GM21786 (cell line): ENCODE results near the gene PRR23B.

Experiments used
- ATAC-seq: cut with Tn5 transposase; IDR thresholded peaks from one replicate; pipeline ENCODE4 v1.9.1; 2021; ENCODE audit not compliant: unreplicated experiment

PRR23B gene

GRCh38 chr3:138975351-138975750, 45.4 kb downstream of the PRR23B start:
- no peak for ATAC-seq

GRCh38 chr3:138974462-138974861, 46.3 kb downstream of the PRR23B start:
- ATAC-seq: no peak

- no peak for ATAC-seq
Observed at GRCh38 chr3:138972941-138973340, 47.8 kb downstream of the PRR23B start.

- ATAC-seq: no peak
Observed at GRCh38 chr3:138971766-138972320, 48.9 kb downstream of the PRR23B start.
